Right lobe of liver (tissue), 4 donors: ENCODE data around the gene FGD2.

Source experiments
- POLR2A ChIP-seq: fragments of 450-650 bp; IDR thresholded peaks from one replicate; pipeline ENCODE4 v1.6.1; 2017; ENCODE audit warnings: antibody characterized with exemption, mild to moderate bottlenecking
- TF ChIP-seq, protein P1 (sequence below), 4 donors: fragments of 200-600 bp in 3 of 4; fragments of 450-650 bp in 1 of 4; IDR thresholded peaks; one replicate each; pipeline versions ENCODE4 v1.5.1 to v1.8.0; 2016 to 2022; ENCODE audit warnings: antibody characterized with exemption in 4 of 4, mild to moderate bottlenecking in 2 of 4
- donor health status: DM: no; HTN: no; CAD: no.
- donor health status: DM: no; HTN: no; CAD: no.
- donor health status: DM: no; HTN: yes; CAD: no.

DNA sequence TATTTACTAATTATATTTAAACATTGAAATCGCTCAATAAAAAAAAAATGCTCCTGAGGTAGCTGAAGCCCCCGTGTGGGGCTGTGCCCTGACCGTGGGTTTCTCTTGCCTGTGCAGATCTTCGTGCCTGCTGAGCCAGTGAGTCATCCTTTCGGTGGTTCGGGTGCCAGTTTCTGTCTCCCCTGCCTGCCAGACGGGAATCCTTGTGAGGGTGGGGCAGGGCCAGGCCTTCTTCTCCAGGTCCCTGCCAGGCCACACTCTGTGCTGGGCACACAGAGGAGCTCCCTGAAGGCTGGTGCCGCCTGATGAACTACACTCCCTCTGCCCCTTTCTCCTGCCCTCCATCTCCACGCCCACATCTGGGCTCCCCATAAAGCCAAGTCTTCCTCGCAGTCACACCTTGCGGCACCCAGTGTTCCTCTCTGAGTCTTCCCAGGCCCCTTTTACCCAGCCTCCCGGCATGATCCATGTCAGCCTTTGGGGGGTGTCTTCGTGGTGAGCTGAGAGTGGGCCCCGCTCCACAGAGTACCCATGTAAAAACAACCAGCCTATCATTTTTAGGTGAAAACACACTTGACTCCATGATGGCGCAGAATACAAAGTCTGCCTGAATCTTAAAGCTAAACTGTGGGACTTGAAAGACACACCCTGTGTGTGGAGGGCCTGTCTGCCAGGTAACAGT, 19.3 kb downstream of the FGD2 start:
- TF ChIP-seq, protein P1, sequence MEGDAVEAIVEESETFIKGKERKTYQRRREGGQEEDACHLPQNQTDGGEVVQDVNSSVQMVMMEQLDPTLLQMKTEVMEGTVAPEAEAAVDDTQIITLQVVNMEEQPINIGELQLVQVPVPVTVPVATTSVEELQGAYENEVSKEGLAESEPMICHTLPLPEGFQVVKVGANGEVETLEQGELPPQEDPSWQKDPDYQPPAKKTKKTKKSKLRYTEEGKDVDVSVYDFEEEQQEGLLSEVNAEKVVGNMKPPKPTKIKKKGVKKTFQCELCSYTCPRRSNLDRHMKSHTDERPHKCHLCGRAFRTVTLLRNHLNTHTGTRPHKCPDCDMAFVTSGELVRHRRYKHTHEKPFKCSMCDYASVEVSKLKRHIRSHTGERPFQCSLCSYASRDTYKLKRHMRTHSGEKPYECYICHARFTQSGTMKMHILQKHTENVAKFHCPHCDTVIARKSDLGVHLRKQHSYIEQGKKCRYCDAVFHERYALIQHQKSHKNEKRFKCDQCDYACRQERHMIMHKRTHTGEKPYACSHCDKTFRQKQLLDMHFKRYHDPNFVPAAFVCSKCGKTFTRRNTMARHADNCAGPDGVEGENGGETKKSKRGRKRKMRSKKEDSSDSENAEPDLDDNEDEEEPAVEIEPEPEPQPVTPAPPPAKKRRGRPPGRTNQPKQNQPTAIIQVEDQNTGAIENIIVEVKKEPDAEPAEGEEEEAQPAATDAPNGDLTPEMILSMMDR (IDR thresholded peaks at IDR 0.05): no peak
- no peak for TF ChIP-seq POLR2A
